ENCODE results near the gene MUSK. TPM values are rescaled to one million over a fixed set of nuclear protein-coding genes. Genes with fewer than 3 reads are reported as not detected.

MUSK gene
- total and polyA plus RNA-seq, 2 donors (not counting 3 experiments of a cell fraction or from before 2014, with no cell fraction given), result 0.08 TPM; not detected in 1

DNA sequence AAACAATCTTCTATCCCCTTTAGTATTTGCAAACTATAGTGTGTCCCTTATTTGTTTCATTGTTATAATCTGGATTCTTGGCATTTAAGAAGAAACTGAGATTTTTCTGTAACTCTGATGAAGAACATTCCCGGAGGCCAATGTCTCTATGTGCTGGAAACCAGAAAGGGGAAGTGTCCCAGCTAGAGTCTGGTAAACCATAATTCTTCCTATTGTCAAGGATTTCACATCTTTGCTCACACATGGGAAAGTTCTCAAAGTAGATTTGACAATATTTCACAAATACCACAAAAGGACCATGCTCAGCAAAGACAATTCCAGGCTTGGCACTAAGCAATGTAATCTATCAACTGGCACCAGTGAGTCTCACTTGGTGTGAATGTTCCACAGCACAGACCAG, 146.8 kb downstream of the MUSK start:
- dilution Hi-C loops (cut with MboI; ENCODE audit: extremely low pct_ligation_motif_present, low sequenced_read_pairs) (no loop called here), intact Hi-C loops (cut with micrococcal nuclease) (no loop called here)
- no peaks in the 10 kb centered on the region for H3K9me3 ChIP-seq (replicated peaks; ENCODE audit: control insufficient read depth, insufficient read depth, low read length)
- TF ChIP-seq GATA2 (IDR thresholded peaks at IDR 0.05; ENCODE audit: insufficient read depth, insufficient read length, low read depth, low read length), result no peak
- no peak for TF ChIP-seq FOS (IDR thresholded peaks at IDR 0.05; ENCODE audit: borderline replicate concordance, insufficient read depth, low read length)
- TF ChIP-seq, protein P1, sequence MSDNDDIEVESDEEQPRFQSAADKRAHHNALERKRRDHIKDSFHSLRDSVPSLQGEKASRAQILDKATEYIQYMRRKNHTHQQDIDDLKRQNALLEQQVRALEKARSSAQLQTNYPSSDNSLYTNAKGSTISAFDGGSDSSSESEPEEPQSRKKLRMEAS (IDR thresholded peaks at IDR 0.05; ENCODE audit: insufficient read depth, insufficient read length), result no peak
- TF ChIP-seq, protein P2, sequence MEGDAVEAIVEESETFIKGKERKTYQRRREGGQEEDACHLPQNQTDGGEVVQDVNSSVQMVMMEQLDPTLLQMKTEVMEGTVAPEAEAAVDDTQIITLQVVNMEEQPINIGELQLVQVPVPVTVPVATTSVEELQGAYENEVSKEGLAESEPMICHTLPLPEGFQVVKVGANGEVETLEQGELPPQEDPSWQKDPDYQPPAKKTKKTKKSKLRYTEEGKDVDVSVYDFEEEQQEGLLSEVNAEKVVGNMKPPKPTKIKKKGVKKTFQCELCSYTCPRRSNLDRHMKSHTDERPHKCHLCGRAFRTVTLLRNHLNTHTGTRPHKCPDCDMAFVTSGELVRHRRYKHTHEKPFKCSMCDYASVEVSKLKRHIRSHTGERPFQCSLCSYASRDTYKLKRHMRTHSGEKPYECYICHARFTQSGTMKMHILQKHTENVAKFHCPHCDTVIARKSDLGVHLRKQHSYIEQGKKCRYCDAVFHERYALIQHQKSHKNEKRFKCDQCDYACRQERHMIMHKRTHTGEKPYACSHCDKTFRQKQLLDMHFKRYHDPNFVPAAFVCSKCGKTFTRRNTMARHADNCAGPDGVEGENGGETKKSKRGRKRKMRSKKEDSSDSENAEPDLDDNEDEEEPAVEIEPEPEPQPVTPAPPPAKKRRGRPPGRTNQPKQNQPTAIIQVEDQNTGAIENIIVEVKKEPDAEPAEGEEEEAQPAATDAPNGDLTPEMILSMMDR (IDR thresholded peaks at IDR 0.05; ENCODE audit: extremely low read depth in 1 of 2, insufficient read depth in 1 of 2, low read depth in 1 of 2, low read length in 2 of 2), result no peak
- no peak for TF ChIP-seq POLR2A (IDR thresholded peaks at IDR 0.05; ENCODE audit: low read depth, low read length)
- TF ChIP-seq POLR2AphosphoS5 (IDR thresholded peaks at IDR 0.05; ENCODE audit: insufficient read depth, low read depth, low read length), result no peak
- no peak for TF ChIP-seq EZH2 (IDR thresholded peaks at IDR 0.05; ENCODE audit: borderline replicate concordance, low read depth, low read length, severe bottlenecking)
- no peak for TF ChIP-seq JUN (IDR thresholded peaks at IDR 0.05; ENCODE audit: borderline replicate concordance, insufficient read depth, insufficient read length, low read depth)
- TF ChIP-seq MYC (IDR thresholded peaks at IDR 0.05; ENCODE audit: low read depth, low read length), result no peak
- H3K4me2 ChIP-seq (ENCODE audit: insufficient read depth, low read length), result no peak overlapping the region
- no TSS peak for BruUV-seq (replicated peaks)
- H3K27me3 ChIP-seq (ENCODE audit: control insufficient read depth in 2 of 2, insufficient read depth in 2 of 2, low read length in 2 of 2), result no peaks in the 10 kb centered on the region
- H3K27ac ChIP-seq (ENCODE audit: insufficient read depth, low read depth, low read length), result no peak overlapping the region
- no peak overlapping the region for H3K4me3 ChIP-seq (replicated peaks in 1 of 3; ENCODE audit: insufficient read depth in 1 of 3, low read depth in 1 of 3, low read length in 3 of 3)
- H3K9me1 ChIP-seq (replicated peaks; ENCODE audit: control insufficient read depth, extremely low read depth, insufficient read depth, low read length), result no peaks in the 10 kb centered on the region
- peaks cover 2% of the 10 kb centered on the region for H3K4me1 ChIP-seq (ENCODE audit: control insufficient read depth, extremely low read depth, insufficient read depth, low read length)
- H3K36me3 ChIP-seq (ENCODE audit: control insufficient read depth in 2 of 2, extremely low read depth in 1 of 2, insufficient read depth in 2 of 2, low read length in 2 of 2), result no peaks in the 10 kb centered on the region
- H3K79me2 ChIP-seq (ENCODE audit: control insufficient read depth, insufficient read depth, low read length), result no peaks in the 10 kb centered on the region
- H2AFZ ChIP-seq (ENCODE audit: low read depth, low read length), result no peak overlapping the region
- ChIA-PET CTCF (no interaction called here), POLR2A (no interaction called here)
- no peak overlapping the region for H3K9ac ChIP-seq (replicated peaks; ENCODE audit: extremely low read depth, insufficient read depth, low read length)
- H4K20me1 ChIP-seq (replicated peaks; ENCODE audit: control insufficient read depth, extremely low read depth, insufficient read depth, low read length), result no peaks in the 10 kb centered on the region
- DNase-seq (ENCODE audit: low read depth, low spot score) (no peak), FAIRE-seq (no peak)

Measured in endothelial cell of umbilical vein (primary cell).